ENCODE data around the gene RYR1.

GRCh38 chr19:38405276-38405675, 28.2 kb upstream of the RYR1 start:
- TF ChIP-seq EZH2 (IDR thresholded peaks at IDR 0.05; ENCODE audit: borderline replicate concordance, insufficient read depth, low read depth, low read length, poor library complexity, severe bottlenecking), result no peak
- no peak for TF ChIP-seq CTCF (IDR thresholded peaks at IDR 0.05)

All from B cell (primary cell).